NCI-H1105 treated with DMSO at 0.1 percent for 48 hours (cell line): ENCODE results near the gene RGMA.

ENCODE experiments used
- DNase-seq: peaks from one replicate; lab custom pipeline; 2025; lab: John Stamatoyannopoulos, UW

The RGMA gene, protein sequence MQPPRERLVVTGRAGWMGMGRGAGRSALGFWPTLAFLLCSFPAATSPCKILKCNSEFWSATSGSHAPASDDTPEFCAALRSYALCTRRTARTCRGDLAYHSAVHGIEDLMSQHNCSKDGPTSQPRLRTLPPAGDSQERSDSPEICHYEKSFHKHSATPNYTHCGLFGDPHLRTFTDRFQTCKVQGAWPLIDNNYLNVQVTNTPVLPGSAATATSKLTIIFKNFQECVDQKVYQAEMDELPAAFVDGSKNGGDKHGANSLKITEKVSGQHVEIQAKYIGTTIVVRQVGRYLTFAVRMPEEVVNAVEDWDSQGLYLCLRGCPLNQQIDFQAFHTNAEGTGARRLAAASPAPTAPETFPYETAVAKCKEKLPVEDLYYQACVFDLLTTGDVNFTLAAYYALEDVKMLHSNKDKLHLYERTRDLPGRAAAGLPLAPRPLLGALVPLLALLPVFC

DNA sequence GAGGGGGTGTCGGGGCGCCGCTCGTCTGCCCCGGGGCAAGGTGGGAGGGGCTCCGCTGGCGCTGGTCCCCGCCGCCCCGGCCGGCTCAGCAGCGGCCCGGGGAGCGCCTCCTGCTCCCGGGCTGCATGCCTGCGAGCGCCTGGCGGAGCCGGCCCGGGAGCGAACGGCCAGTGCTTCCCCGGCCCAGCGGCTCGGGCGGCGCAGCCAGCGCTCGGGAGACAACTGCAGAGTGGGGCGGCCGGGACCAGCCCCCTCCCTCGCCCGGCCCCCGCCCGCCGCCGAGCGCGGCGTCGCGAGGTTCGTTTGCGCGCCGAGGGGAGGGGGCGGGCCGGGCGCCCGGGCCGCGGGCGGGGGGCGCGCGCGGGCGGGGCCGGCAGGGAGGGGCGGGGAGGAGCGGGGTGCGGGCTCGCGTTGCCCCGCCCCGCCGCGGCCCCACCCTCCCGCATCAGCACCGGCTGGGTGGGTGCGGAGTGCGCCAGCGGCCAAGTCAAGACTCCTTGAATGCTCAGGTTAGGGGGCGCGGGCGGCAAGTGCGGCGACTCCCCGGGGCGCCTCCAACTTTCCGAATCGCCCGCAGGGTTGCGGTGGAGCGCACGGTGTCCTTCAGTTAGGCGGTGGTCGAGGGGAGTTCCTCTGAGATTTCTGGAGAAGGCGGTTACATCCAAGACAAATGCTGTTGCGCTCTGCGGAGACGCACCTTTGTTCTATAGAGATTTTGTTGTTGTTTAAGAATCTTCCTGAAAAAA is at the start of gene RGMA:
RGMA (minus strand) TSS at position 231 of the 746 bp plus-strand sequence. CDS start 279 bp downstream, outside the sequence.
- DNase-seq: no peak

DNA sequence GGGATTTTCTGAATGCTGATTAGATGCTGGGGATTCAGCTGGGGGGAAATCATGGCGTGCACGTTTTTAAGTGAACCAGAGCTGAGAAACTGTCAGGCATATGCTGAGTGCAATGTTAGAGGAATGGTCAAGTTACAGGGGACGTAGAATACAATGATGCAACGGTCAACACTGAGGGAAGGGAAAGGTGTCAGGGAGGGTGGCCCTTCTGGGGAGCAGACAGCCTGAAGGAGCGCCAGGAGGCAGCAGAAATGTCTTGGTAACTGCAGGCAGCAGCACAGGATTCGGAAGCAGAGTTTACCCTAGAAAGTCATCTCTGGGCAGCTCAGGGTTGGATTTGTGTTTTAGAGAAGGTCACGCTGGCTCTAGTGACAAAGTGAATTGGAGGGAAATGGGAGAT is 47.6 kb upstream of the RGMA start:
- DNase-seq: no peak

DNA sequence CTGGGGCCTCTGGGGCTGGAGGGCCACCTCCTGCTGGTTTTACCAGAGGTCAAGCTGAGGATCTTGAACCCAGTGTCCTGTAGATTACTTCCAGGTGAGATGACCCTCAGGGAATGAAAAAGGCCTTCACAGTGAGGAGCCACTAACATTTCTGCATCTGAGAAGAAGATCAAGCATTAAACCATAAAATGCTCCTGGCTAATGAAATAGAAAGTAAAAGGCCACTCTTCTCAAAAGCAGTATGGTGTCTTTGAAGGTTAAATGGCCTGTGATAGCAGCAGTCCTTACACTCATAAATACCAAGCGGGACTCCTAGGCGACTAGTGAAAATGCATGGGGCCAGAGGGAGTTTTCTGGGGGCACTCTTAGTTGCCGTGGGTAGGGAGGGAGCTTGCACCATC is 47.0 kb upstream of the RGMA start:
- no peak for DNase-seq

DNA sequence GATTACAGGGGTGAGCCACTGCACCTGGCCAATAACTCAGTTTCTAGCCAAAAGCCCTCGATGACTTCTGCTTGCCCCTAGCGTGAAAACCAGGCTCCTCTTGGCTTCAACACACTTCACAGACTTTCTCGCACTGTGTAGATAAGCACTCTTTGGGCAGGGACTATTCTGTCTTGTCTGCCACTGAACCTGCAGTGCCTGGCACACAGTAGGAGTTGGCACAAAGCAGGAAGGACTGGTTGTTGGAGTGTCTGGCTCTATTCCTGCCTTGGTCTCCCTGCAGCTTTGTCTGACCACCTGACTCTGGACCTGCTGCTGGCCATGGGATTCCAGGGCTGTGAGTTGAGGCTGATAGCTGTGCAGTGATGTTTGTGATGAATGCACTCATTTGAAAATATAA is 46.4 kb upstream of the RGMA start:
- no peak for DNase-seq

DNA sequence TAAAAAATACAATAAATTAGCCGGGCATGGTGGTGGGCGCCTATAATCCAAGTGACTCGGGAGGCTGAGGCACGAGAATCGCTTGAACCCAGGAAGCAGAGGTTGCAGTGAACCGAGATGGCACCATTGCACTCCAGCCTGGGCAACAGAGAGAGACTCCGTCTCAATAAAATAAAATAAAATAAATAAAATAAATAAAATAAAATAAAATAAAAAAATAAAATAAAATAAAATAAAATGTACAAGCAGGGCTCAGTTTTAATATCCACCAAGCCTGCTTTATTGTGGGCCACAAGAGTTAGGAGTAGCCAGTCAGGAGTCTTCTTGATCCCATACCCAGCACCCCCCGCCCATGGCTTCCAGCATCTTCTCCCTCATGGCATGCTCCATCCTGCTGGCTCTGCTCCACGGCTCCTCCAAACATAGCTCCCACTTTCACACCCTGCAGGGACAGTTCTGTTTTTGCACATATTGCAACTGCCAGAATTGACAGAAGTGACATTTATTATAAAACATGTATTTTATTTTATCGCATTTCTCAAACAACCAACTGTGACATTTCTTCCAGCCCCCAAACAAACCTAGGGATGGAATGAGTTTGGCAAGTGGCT is 42.6 kb upstream of the RGMA start:
- DNase-seq: no peak

DNA sequence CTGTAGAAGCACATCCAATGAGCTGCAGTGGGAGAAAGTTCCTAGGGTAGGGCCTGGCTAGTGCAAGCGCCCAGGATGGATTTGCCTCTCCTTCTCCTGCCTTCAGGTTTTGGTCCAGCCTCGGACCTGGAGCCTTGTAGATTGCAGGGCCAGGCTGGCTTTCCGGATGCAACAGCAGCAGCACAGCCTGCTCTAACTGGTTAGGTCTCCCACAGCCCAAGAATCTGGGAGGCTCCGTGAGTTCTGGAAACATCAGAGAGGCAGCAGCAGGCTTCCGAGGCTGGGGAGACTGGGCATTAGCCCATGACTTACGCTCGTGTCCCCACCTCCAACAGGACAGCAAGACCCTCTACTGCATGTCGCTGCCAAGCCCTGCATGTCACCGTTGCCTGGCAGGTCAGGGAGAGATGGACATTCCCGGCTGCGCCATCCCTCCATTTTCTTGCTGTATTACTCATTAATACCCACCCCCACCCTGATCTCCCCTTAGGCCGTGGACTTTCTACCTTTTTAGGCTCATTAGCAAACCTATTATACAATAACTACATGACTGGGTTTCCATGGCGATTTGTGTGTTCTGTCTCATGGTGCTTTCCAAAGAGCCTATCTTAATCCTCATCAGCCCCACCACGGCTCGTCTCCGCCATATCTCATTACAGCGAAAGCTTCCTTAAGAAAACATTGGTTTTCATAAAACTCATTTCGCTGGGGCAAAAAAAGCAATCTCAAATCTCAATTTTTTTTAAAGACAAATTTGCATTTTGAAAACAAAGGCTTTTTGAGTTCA is 40.9 kb upstream of the RGMA start:
- no peak for DNase-seq

DNA sequence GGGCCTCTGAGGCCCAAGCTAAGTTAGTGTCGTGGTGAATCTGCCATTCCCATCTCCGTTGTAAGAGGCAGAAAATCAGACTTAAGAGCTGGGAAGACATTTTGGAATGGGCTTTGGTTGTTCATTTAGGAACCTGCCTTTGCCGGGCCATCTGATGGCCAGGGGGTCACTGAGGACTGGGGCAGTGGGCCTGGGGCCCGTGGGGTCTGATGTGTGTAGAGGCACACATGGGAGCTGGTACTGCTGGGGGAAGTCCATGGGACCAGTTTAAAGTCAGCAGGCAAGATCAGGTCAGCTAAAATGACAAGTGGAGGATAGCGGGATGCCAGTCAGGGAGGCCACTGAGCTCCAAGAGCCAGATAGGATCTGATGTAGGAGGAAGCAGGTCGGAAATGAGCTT is 38.3 kb upstream of the RGMA start:
- DNase-seq: no peak

DNA sequence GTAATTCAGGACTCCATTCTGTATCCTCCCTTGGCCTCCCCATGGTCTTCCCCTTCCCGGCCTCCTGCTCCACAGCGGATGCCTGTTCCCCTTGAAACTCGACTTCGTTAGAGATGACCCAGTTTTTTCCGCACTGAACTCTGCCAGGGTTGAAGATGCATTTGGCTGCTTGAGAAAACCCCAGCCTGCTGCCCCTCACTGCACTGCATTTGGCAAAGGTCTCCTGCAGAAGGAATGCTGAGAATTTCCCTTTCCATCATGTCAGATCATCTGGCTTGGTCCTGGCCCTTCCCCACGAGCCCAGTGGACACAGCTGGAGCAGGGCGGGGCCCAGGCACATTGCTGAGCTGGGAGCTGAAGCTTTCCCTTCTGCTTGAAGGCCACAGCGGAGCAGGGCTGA is 37.6 kb upstream of the RGMA start:
- no peak for DNase-seq

DNA sequence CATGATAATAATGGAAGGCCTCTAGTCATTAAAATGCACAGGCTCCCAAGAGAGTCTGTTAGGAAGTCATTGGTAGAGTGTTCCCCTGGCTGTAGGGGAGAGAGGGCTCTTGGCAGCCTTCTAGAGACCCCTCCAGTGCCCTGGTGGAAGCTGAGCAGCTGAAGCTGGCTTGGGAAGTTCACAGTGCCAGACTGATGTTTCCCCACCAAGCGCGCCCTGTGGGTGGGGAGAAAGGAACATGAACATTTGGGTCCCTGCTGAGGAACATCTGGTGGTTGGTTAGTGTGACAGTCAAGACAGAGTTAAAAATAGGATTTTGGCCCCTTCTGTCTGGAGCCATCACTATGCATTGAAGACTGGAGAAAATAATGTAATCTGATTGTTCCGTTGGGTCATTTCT is 37.1 kb upstream of the RGMA start:
- DNase-seq: no peak

DNA sequence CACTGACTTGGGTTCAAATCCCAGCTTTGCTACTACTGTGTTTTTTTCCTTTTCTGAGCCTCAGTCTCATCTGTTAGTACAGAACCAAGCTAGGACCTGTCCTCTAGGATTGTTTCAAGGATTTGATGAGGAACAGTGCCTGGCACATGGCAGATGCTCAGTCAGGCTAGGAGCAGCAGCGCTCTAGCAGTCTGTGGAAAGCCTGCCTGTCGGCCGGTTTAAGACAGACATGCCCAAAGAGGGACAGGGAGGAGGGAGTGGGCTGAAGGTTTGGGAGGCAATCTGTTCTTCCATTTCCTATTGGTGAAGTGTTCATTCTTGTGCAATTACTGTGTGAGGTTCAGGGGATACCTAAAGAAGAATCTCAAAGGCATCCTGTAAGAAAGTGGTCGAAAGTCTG is 35.1 kb upstream of the RGMA start:
- no peak for DNase-seq

DNA sequence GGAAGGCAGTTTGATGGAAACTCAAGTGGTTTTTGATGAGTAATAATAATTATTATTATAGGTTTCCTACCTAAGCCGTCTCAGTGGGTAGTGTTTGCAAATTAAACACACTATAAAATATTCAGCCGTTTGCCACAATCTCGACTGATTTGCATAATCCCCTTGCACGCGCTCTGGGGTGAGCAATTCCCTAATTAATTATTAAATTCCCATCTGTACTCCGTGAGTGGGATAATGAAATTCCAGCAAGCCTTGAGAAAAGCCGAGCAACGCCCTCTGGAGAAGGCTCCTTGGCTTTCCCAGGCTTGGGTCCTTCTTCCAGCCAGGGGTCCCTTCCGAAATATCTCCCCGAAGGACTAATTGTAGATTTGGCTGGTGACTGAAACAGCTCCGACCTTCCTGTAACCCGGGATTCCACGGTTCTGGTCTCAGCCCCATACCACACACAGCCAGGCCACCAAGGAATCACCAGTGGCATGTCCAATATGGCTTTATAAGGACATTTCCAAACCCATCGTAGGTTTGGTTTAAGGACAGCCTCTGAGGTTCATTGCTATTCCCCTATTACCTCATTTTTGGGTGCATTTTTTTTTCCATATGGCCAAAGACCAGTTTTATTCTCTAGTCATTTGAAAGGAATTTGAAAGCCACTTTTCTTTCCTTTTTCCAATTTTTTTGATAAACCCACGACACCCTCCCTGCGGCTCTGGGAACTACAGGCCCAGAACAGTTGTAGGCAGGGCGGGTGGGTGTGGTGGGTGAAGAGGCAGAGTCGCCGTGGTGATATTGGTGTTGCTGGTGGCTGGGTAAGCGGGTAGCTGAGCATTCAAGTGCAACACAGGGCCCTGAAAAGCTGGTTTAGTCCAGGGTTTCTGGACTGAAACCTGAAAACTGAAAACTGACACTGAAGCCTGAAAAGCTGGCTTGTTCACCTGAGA is 33.2 kb upstream of the RGMA start:
- DNase-seq: no peak

DNA sequence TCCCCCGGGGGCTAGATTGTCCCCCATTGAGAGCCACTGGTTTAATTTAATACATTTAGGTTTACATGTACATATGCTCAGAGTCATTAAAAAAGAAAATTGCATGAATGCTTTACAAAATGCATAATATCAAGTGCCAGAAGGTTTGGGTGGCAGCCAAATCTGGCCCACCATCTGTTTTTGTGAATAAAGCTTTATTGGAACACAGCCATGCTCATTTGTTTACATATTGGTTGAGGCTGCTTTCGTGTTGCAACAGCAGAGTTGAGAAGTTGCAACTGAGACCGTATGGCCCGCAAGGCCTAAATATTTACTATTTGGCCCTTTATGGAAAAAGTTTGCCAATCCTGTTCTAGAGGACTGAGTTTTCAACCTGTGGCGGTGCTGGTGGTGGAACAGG is 32.1 kb upstream of the RGMA start:
- DNase-seq: peak; percentile 17

DNA sequence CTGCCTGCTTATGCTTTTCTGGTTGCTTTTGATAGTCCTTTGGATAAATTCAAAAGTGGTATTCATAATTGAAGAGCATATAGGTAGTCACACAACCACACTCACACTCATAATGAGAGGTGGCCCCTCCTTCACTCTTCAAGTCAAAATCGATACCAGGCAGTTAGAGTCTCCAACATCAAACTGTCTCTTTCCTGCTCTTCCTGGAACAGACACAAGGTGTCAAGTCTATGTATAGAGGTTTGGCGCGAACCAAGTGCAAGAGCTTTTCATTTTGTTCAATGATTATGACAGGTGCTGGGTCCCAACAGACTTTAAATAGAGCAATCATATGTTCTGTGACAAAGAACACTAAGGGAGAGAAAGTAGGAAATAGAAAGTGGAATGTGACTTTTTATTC is 29.9 kb upstream of the RGMA start:
- DNase-seq: no peak

DNA sequence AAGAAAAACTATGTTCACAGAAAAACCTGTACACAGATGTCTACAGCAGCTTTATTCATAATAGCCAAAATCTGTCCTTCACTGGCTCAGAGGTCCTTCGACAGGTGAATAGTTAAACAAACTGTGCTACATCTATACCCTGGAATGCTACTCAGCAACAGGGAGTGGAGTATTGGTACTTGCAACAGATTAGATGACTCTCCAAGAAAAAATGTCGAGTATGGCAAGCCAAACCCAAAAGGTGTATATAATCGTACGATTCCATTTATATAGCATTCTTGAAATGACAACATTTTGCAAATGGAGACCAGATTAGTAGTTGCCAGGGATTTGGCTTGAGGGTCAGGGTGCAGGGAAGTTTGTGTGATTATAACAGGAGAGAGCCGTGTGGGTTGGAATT is 22.4 kb upstream of the RGMA start:
- DNase-seq: no peak

DNA sequence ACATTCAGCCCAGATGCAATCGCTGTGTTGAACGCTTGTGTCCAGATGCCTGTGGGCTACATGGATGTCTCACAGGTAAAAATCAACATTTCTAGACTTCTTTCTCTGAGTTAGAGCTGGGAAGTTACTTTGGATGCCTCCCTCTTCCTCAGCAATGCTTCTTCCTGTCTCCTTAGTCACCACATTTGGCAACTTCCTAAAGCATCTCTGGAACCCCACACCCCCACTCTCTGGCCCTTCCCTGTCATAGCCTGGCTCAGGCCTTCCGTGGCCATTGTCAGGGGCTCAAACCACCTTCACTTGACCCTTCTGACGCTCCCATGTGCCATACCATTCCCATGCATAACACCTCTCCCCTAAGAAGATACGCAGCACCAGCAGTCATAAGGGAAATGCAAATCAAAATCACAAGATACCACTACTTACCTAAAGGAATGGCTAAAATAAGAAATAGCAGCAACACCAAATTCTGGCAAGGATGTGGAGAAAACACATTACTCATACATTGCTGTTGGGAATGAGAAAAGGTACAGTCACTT is 21.6 kb upstream of the RGMA start:
- DNase-seq: no peak

DNA sequence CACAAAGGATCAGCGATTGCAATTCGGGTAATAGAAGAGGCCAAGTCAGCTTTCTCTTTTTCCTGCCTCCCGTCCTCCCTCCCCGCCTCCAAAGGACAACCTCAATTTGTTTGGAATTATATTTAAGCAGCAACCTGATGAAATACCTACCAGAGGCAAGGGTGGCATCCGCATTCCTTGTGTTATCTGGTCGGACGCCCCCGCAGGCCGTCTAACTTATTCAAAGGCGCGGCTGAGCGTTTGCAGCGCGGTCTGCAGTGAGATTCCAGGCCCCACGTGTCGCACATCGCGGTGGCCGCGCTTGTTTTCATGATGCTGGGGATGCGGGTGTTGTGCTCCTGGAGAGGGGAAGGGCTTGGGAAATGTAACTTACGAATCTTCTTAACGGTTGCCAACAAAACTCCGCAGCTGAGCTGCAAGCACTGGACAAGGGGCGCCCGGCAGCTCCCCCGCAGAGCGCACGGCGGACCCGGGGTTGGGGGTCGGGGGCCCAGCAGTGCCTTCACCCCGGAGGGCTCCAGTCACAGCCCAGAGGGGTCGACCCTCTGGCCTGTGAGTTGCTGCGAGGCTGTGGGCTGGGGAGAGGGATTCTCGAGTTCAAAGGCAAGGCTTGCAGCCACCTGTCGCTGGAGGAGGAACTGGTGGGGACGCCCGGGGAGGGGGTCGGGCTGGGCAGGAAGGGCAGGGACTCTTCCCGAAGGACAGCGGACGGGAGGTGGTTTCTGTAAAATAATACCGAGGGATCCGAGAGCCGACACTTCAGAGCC is 20.5 kb upstream of the RGMA start:
- no peak for DNase-seq

DNA sequence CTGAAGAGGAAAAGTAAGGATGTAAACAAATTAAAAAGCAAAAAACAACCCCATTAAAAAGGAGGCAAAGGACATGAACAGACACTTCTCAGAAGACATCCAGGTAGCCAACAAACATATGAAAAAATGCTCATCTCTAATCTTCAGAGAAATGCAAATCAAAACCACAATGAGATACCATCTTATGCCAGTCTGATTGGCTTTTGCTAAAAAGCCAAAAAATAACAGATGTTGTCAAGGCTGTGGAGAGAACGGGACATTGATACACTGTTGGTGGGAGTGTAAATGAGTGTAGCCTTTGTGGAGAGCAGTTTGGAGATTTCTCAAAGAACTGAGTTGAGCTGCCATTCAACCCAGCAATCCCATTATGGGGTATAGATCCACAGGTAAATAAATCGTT is 18.6 kb upstream of the RGMA start:
- DNase-seq: no peak

DNA sequence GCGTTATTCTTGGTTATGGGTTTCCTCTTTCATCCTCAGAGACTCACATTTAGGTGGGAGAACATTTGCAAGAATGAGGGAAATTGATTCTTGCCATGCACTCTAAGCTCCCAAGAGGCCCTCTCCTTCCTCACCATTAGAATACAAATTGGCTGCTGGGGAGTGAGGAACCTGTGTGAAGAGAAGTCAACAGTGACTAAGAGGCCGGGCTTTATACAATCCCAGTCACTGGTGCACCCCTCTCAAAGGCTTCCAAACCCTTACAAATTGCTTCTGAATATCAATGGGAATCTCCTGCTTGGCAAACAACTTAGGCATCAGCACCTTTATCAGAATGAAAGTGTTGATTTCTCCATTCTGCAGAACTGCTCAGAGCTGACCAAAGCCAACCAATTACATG is 16.5 kb upstream of the RGMA start:
- no peak for DNase-seq

DNA sequence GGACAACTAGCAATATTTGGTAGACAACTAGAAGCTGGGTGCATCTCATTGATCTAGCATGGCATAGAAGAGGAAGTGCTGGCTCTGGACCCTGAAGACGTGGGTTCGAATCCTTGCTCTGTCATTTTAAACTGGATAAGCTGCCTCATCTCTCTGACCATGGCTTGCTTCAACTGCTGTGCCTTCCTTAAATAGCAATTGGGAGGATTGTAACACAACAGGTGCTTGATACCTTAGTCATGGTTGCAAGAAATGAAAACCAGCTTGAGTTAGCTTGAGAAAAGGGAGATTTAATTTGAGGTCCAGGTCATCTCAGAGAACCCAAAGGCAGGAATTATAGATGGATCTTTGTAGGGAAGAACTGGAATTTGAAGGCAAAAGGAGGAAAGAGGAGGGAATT is 14.8 kb upstream of the RGMA start:
- DNase-seq: no peak

DNA sequence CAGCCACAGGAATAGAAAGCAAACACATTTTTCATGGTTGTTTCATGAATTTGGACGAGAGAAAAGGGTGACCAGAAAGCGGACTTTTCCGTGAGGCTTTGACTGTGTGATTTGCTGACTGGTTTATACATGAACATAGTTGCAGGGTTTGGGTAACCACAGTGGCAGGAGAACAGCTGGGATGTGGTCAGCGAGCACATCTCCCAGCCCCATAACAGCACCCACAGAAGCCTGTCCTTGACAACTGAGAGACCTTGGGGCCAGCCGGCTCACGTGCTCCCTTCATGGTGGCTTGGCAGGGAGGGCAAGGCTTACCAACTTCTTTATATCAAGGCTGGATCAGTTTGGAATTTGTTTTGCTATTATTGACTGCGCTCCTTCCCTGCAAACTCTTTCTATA is 13.2 kb upstream of the RGMA start:
- no peak for DNase-seq
